HEK293 (cell line): ENCODE data around the gene NSG1.

ENCODE experiments used
- CTCF ChIP-seq: fragments of 450-650 bp; formaldehyde crosslinking; IDR thresholded peaks from 2 replicates; pipeline ENCODE4 v1.5.1; 2016; ENCODE audit warnings: missing biosample characterization, missing genetic modification characterization
- PRDM4 ChIP-seq: fragments of 450-650 bp; formaldehyde crosslinking; IDR thresholded peaks from 2 replicates; pipeline ENCODE4 v1.5.1; 2017; ENCODE audit warnings: missing biosample characterization, missing genetic modification characterization
- ZNF214 ChIP-seq: fragments of 450-650 bp; formaldehyde crosslinking; IDR thresholded peaks from 2 replicates; pipeline ENCODE4 v1.5.1; 2017; ENCODE audit warnings: missing biosample characterization, mild to moderate bottlenecking, missing genetic modification characterization, borderline replicate concordance

GRCh38 chr4:4436244-4436823, 49.4 kb downstream of the NSG1 start:
- TF ChIP-seq CTCF = no peak
- no peak for TF ChIP-seq ZNF214 (tag by site-specific recombination)
- TF ChIP-seq PRDM4 (tag by site-specific recombination) = no peak
